HepG2 (cell line): ENCODE measurements around the gene TXLNA. TPM values are rescaled to one million over a fixed set of nuclear protein-coding genes. Genes with fewer than 3 reads are reported as not detected.
A peak's percentile ranks its signal among the peaks of the same experiment; 100 is the strongest.

Source experiments
- ATAC-seq: fragments of 200-7000 bp; cut with Tn5 transposase; 3 replicates; pipeline ENCODE4 v1.9.1; 2020; ENCODE audit warnings: mild to moderate bottlenecking, moderate library complexity
- BruUV-seq: library from RNA; stranded (reverse); fragments of 400-500 nt; replicated peaks from 2 replicates; lab custom pipeline; 2021; lab: Mats Ljungman, UMichigan
- CTCF ChIA-PET: fragments of 300-600 bp; formaldehyde crosslinking; extraction: SDS; loops from one replicate; lab custom pipeline; 2021; ENCODE audit warnings: low total read pairs, inconsistent platforms, low intra/inter-chr PET ratio; lab: Yijun Ruan, JAX
- POLR2A ChIA-PET: fragments of 350-600 bp; sonication (Branson Sonifier 250); formaldehyde crosslinking; loops from one replicate; lab custom pipeline; 2020; ENCODE audit warnings: antibody characterized with exemption, inconsistent platforms; lab: Yijun Ruan, JAX
- DNase-seq: peaks from one replicate; pipeline ENCODE4 v3.0.0-alpha.2; 2015; ENCODE audit warnings: low spot score
- FAIRE-seq: peaks from 3 replicates; lab custom pipeline; 2011; peaks lifted over from hg19 to GRCh38; lab: Jason Lieb, UNC
- H2AFZ ChIP-seq: one replicate; pipeline ENCODE4 v1.6.1; 2011; ENCODE audit warnings: low read length, inconsistent platforms
- H3K27ac ChIP-seq: fragments of 300-600 bp; 3 replicates; pipeline ENCODE4 v1.8.0; 2011; ENCODE audit warnings: mixed run types, mild to moderate bottlenecking, mixed read lengths, low read length, inconsistent platforms; ENCODE audit not compliant: insufficient read depth; ENCODE audit errors: extremely low read length
- H3K27me3 ChIP-seq, 2 experiments: fragments of 200-600 bp in 1 of 2; 2 replicates in 1 of 2; 3 replicates in 1 of 2; pipeline versions ENCODE4 v1.6.0 to v1.8.0; 2011; ENCODE audit warnings: low read length in 2 of 2, mild to moderate bottlenecking in 2 of 2, moderate library complexity in 2 of 2, inconsistent platforms in 1 of 2; ENCODE audit not compliant: insufficient read depth in 2 of 2, control insufficient read depth in 1 of 2
- H3K36me3 ChIP-seq, 2 experiments: fragments of 200-600 bp in 1 of 2; replicated peaks in 1 of 2; 2 replicates in 1 of 2; 3 replicates in 1 of 2; pipeline versions ENCODE4 v1.5.1 to v1.8.0; 2011; ENCODE audit warnings: low read length in 2 of 2, inconsistent platforms in 1 of 2; ENCODE audit not compliant: insufficient read depth in 2 of 2, control insufficient read depth in 1 of 2
- H3K4me1 ChIP-seq: 2 replicates; pipeline ENCODE4 v1.5.1; 2012; ENCODE audit warnings: low read length, inconsistent platforms; ENCODE audit not compliant: insufficient read depth
- H3K4me2 ChIP-seq: 2 replicates; pipeline ENCODE4 v1.6.0; 2011; ENCODE audit warnings: low read depth, low read length, inconsistent platforms
- H3K4me3 ChIP-seq, 3 experiments: fragments of 200-600 bp in 1 of 3; sonication (generic), shearing (Covaris generic) in 1 of 3; replicated peaks in 1 of 3; 2 replicates each; pipeline ENCODE4 v1.5.1; 2011 to 2016; ENCODE audit warnings: low read length in 3 of 3, inconsistent platforms in 2 of 3, low read depth in 2 of 3, mild to moderate bottlenecking in 2 of 3, control low read depth in 1 of 3, mixed read lengths in 1 of 3; ENCODE audit not compliant: insufficient read depth in 1 of 3
- H3K79me2 ChIP-seq: one replicate; pipeline ENCODE4 v1.6.1; 2011; ENCODE audit warnings: low read length, inconsistent platforms; ENCODE audit not compliant: insufficient read depth
- H3K9ac ChIP-seq: 2 replicates; pipeline ENCODE4 v1.6.0; 2011; ENCODE audit warnings: mild to moderate bottlenecking, low read depth, low read length, inconsistent platforms; ENCODE audit not compliant: insufficient read depth
- H3K9me3 ChIP-seq: 2 replicates; pipeline ENCODE4 v1.5.1; 2012; ENCODE audit warnings: mild to moderate bottlenecking, low read length
- H4K20me1 ChIP-seq: 2 replicates; pipeline ENCODE4 v1.6.0; 2011; ENCODE audit warnings: inconsistent platforms, mild to moderate bottlenecking, low read length, moderate library complexity; ENCODE audit not compliant: insufficient read depth
- CREB1 ChIP-seq, 2 experiments: fragments of 450-650 bp in 1 of 2; IDR thresholded peaks; 2 replicates each; pipeline ENCODE4 v1.6.1; 2016 to 2017; ENCODE audit warnings: control low read depth in 1 of 2, mild to moderate bottlenecking in 1 of 2, missing compliant biosample characterization in 1 of 2, missing genetic modification characterization in 1 of 2
- HNF1A ChIP-seq, 2 experiments: sonication (generic) in 1 of 2; formaldehyde crosslinking in 1 of 2; IDR thresholded peaks; 2 replicates each; pipeline versions ENCODE4 v1.4.0 to v1.6.1; 2016 to 2020; ENCODE audit warnings: borderline replicate concordance in 1 of 2, low read depth in 1 of 2, mild to moderate bottlenecking in 1 of 2, missing genetic modification reagents in 1 of 2
- MEIS1 ChIP-seq: sonication (generic); formaldehyde crosslinking; IDR thresholded peaks from 2 replicates; pipeline ENCODE4 v1.9.0; 2021; ENCODE audit warnings: mild to moderate bottlenecking, missing genetic modification reagents, moderate library complexity, borderline replicate concordance
- NR2F6 ChIP-seq, 2 experiments: IDR thresholded peaks; 2 replicates each; pipeline ENCODE4 v1.6.1; 2016; ENCODE audit warnings: antibody characterized with exemption in 1 of 2, mild to moderate bottlenecking in 1 of 2
- POGZ ChIP-seq: sonication (generic); formaldehyde crosslinking; IDR thresholded peaks from 2 replicates; pipeline ENCODE4 v1.4.0; 2020; ENCODE audit warnings: mild to moderate bottlenecking, missing genetic modification reagents
- SKI ChIP-seq: fragments of 450-650 bp; IDR thresholded peaks from one replicate; pipeline ENCODE4 v1.6.1; 2018; ENCODE audit warnings: mild to moderate bottlenecking; ENCODE audit not compliant: partially characterized antibody
- ZBTB1 ChIP-seq: sonication (generic); formaldehyde crosslinking; IDR thresholded peaks from 2 replicates; pipeline ENCODE4 v1.4.0; 2020; ENCODE audit warnings: missing genetic modification reagents, borderline replicate concordance
- ZNF326 ChIP-seq: sonication (generic); formaldehyde crosslinking; IDR thresholded peaks from 2 replicates; pipeline ENCODE4 v1.4.0; 2020; ENCODE audit warnings: missing genetic modification reagents, borderline replicate concordance
- ZNF333 ChIP-seq: sonication (generic); formaldehyde crosslinking; IDR thresholded peaks from 2 replicates; pipeline ENCODE4 v1.4.0; 2020; ENCODE audit warnings: mild to moderate bottlenecking, missing genetic modification reagents, borderline replicate concordance
- ZNF652 ChIP-seq: IDR thresholded peaks from 2 replicates; pipeline ENCODE4 v1.6.1; 2016; ENCODE audit warnings: low read depth, borderline replicate concordance
- ZSCAN29 ChIP-seq: sonication (generic); formaldehyde crosslinking; conservative IDR thresholded peaks from 2 replicates; pipeline ENCODE4 v1.4.0; 2020; ENCODE audit warnings: mild to moderate bottlenecking, missing genetic modification reagents
- WGBS: methylation state at CpG from one replicate; pipeline ENCODE4 v1.1.6; 2017; ENCODE audit warnings: low lambda C conversion rate; 5-methylcytosine and 5-hydroxymethylcytosine counted together
- in situ Hi-C: cut with HindIII; loops from 2 replicates; pipeline ENCODE4 v1.10.0; 2017; ENCODE audit warnings: low pct_unique_long_range_greater_than_20kb; ENCODE audit not compliant: extremely low pct_ligation_motif_present
- intact Hi-C: fragments of 100-400 bp; cut with micrococcal nuclease; formaldehyde crosslinking; loops from one replicate; pipeline ENCODE4 v1.10.0; 2022; ENCODE audit not compliant: unreplicated experiment
- polyA plus RNA-seq, 8 experiments: library from polyadenylated mRNA; depleted of rRNA in 3 of 8; stranded (reverse) in 7 of 8; unstranded in 1 of 8; fragments of >200 nt; fragmentation: Illumina TruSeq in 4 of 8; extraction: Trizol in 4 of 8; gene quantifications; 2 replicates each; pipeline versions ENCODE4 v1.2.1 to v1.2.3, GENCODE V29; 2011 to 2016; ENCODE audit warnings: low read depth in 4 of 8, missing spikeins in 1 of 8, mixed read lengths in 1 of 8; ENCODE audit not compliant: insufficient read depth in 1 of 8
- total RNA-seq, 5 experiments: library from RNA; depleted of rRNA; stranded (reverse); fragments of >200 nt; fragmentation: Illumina TruSeq; extraction: Trizol; gene quantifications; 2 replicates each; pipeline ENCODE4 v1.2.3, GENCODE V29; 2016; ENCODE audit warnings: low read depth in 1 of 5
- TF ChIP-seq, protein P1 (sequence below): sonication (generic); formaldehyde crosslinking; IDR thresholded peaks from 2 replicates; pipeline ENCODE4 v1.4.0; 2020; ENCODE audit warnings: missing genetic modification reagents, mild to moderate bottlenecking, borderline replicate concordance
- TF ChIP-seq, protein P2 (sequence below): sonication (generic); formaldehyde crosslinking; IDR thresholded peaks from 2 replicates; pipeline ENCODE4 v1.8.1; 2023; ENCODE audit warnings: mild to moderate bottlenecking, missing genetic modification reagents

Gene TXLNA
- total and polyA plus RNA-seq, 2 of the 13 experiments (the other 11 are each of a cell fraction or from before 2014, with no cell fraction given): 29.6 to 67.8 TPM

- TF ChIP-seq, protein P1, sequence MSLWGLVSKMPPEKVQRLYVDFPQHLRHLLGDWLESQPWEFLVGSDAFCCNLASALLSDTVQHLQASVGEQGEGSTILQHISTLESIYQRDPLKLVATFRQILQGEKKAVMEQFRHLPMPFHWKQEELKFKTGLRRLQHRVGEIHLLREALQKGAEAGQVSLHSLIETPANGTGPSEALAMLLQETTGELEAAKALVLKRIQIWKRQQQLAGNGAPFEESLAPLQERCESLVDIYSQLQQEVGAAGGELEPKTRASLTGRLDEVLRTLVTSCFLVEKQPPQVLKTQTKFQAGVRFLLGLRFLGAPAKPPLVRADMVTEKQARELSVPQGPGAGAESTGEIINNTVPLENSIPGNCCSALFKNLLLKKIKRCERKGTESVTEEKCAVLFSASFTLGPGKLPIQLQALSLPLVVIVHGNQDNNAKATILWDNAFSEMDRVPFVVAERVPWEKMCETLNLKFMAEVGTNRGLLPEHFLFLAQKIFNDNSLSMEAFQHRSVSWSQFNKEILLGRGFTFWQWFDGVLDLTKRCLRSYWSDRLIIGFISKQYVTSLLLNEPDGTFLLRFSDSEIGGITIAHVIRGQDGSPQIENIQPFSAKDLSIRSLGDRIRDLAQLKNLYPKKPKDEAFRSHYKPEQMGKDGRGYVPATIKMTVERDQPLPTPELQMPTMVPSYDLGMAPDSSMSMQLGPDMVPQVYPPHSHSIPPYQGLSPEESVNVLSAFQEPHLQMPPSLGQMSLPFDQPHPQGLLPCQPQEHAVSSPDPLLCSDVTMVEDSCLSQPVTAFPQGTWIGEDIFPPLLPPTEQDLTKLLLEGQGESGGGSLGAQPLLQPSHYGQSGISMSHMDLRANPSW (CRISPR knock-in tag): no peak
- TF ChIP-seq ZNF333 (CRISPR knock-in tag): no peak
- no peak for TF ChIP-seq POGZ (CRISPR knock-in tag)
- peak; percentile 57; the same call in 1 of the 2 replicates for TF ChIP-seq NR2F6 (IDR thresholded peaks at IDR 0.05)
- TF ChIP-seq NR2F6 (CRISPR knock-in tag; IDR thresholded peaks at IDR 0.05): peak; percentile 63
- TF ChIP-seq SKI: peak; percentile 78
- TF ChIP-seq ZNF652 (CRISPR knock-in tag): no peak
- no peak; the same call in 1 of the 2 replicates for TF ChIP-seq CREB1 (IDR thresholded peaks at IDR 0.05)
- peak; percentile 76 for TF ChIP-seq CREB1 (CRISPR knock-in tag; IDR thresholded peaks at IDR 0.05)
Observed at GRCh38 chr1:32178380-32179192, 889 bp upstream of the TXLNA start (continued).

DNA sequence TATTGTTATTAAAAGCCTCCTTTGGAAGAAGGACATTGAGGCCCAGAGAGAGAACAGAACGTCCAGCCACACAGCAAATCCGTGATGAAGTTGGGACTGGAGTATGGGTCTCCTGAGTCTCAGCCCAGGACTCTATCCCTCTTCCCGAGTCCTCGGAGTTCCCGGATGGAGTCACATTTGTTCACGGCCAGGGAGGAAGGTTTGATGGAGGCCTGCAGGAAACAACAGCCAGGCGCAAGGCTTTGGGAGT is 357 bp upstream of the TXLNA start:
- H3K9me3 ChIP-seq: no peaks in the 10 kb centered on the region
- peaks cover 4 to 16% of the 10 kb centered on the region in 2 experiments; a peak in 4 of 5 replicates for H3K36me3 ChIP-seq
- ATAC-seq (peak; percentile 46), FAIRE-seq (no peak), DNase-seq (no peak)
- in situ Hi-C loops: no loop called here
- H3K9ac ChIP-seq: peak overlapping the region; percentile 84
- H3K4me1 ChIP-seq: peaks cover 59% of the 10 kb centered on the region
- ChIA-PET CTCF (no interaction called here), POLR2A (interaction anchor here (0.5 to 2.7 kb wide), 19 partner anchors 13 to 215 kb away, joined by 3 to 38 read pairs (median 5); partner anchors contain the start of genes BSDC1, CCDC28B, EIF3I and HDAC1)
- H3K4me2 ChIP-seq: peak overlapping the region; percentile 80
- intact Hi-C loops: no loop called here
- peaks cover 31% of the 10 kb centered on the region for H3K79me2 ChIP-seq
- BruUV-seq: TSS peak; percentile 93
- peak overlapping the region; percentile 87 for H3K27ac ChIP-seq
- peak overlapping the region; percentile 47 to 76 (median 58) for H3K4me3 ChIP-seq
- 0% methylated on average over 5 of the region's 7 CpGs for WGBS
- no peaks in the 10 kb centered on the region for H3K27me3 ChIP-seq
- H2AFZ ChIP-seq: peak overlapping the region; percentile 85
- H4K20me1 ChIP-seq: no peaks in the 10 kb centered on the region
- TF ChIP-seq ZBTB1 (CRISPR knock-in tag): 0 out of 2 replicates have a peak, but pooled peaks have one; percentile 0
- TF ChIP-seq, protein P2, sequence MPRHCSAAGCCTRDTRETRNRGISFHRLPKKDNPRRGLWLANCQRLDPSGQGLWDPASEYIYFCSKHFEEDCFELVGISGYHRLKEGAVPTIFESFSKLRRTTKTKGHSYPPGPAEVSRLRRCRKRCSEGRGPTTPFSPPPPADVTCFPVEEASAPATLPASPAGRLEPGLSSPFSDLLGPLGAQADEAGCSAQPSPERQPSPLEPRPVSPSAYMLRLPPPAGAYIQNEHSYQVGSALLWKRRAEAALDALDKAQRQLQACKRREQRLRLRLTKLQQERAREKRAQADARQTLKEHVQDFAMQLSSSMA: 0 out of 2 replicates have a peak, but pooled peaks have one; percentile 59
- no peak for TF ChIP-seq HNF1A (IDR thresholded peaks at IDR 0.05; ENCODE audit: low read depth)
- no peak for TF ChIP-seq HNF1A (CRISPR knock-in tag; IDR thresholded peaks at IDR 0.05; ENCODE audit: borderline replicate concordance)
- peak; percentile 47; the same call in 1 of the 2 replicates for TF ChIP-seq ZSCAN29 (CRISPR knock-in tag)
- peak; percentile 74; the same call in 1 of the 2 replicates for TF ChIP-seq MEIS1 (CRISPR knock-in tag)
- no peak for TF ChIP-seq ZNF326
